ENCODE results near the gene NATD1.
"Not testable (repeated sequence)": the region's sequence is repeated elsewhere in the genome, so short reads cannot be mapped to it uniquely, and the experiment has no call there.

Gene NATD1

DNA sequence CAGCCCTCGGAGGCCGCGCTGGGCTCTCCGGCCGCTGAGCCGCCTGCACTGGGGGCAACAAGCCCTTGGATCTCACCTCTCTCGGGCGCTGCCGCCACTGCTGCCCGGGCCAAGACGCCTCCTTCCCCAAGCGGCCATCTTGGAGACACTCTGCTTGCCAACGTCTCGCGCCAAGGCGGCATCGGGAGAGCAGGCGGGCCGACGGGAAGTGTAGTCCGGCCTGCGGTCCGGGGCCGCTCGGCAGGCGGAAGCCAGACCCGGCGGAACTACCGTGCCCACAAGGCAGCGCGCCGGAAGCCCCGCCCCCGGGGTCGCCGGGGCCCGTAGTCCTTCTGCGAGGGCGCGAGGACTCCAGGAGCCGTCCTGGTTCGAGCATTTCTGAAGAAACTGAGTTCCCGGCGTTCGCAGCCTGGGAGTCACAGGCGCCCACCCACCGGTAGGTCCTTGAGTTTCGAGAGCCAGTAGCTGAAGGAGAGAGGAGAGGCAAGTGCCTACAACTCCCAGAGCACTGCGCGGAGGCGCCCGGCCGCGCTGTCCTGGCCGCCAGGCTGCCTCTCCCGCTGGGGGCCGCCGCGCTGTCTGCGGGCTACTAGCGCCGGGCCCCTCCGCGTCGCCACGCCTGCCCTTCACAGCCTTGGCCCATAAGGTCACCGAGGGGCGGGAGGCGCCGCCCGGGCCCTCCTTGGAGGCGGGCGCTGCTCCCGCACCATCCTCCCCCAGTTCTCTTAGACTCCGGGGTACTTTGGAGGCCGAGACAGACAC lies 39.0 kb downstream of the NATD1 start, which contains the start of gene TMEM11:
TSS of gene TMEM11 (minus strand) at position 147 of the 762 bp plus-strand sequence. CDS start at position 138, 9 bp downstream.
- DNase-seq = peak; percentile 87 to 89

DNA sequence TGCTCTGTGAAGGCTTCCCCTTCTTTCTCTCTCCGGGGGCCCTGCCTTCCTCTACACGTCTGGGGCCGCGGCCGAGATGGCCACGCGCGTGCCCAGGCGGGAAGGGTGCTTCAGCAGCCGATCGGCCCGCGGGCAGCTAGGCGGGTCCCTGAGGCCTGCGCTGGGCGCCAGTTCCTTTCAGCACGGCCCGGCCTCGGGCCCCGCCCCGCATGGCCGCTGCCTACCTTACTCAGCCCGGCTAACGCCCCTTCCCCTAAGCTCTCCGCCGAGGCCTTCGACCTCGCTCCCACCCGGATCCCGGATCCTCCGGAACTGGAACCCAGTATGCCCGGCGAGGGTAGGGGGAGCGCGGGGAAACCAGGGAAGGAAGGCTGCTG lies 39.6 kb downstream of the NATD1 start:
- DNase-seq = peak in 1 of 2 donors; percentile 86

DNA sequence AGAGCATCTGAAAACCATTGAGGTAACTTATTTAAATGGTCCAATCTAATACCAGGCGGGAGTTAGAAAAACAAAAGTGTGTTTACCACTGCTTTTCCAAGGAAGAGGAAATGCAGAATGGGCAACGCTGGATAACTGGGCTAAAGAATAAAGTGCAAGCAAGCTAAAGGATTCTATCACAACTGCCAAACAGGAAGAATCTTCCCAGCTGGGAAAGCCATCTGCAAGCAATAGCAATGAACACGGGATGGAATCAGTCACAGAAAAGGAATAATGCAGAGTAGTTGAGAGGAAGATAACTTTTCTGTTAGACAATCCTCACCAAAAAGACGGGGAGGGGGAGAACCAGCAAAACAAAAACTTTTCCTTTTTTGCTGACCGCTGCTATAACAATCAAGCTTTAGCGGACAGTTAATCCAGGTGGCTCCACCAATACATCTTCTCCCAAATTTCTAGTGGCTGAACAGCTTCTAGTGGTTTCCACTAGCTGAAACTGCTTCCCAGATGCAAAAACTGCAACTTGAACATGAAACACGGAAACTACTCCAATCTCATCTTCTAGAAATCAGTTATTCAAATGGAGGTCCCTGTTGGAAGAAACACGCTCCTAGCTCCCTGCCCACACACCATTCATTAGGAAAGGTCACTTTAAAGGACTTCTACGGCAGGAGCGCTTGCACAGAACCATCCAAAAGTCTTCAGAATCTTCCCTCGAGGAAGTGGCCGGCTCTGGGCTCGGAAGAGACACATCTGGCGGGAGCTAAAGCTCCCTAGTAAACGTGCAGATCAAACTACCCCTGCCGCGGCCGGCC lies 40.2 kb downstream of the NATD1 start:
- no peak for DNase-seq

DNA sequence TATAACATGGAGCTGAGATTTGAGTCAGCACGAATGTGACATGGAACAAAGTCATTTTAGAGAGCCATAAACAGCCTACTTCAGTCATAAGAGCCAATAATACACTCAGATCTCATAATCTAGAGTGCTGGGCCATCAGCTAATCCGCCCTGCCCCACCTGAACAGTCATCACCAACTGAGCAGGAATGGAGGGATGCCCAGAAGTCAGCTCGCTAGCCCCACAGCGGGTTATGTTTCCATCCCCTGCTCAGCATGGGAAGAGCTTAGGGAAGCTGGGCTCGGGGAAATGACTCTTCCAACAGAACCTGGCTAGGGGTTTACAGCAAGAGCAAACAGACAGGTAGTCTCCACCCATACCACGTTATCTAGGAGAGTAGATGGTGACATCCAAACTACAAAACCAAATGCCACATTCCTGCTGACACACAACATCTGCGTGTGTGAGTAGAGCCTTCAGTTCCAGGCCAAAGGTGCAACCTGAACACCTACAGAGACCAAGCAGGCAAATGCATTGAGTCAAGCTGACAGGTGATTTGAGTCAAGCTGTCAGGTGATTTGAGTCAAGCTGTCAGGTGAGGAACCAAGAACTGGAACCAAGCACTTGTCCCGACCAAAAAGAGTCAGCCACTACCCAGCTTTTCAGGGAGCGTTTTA lies 41.3 kb downstream of the NATD1 start:
- DNase-seq = no peak

DNA sequence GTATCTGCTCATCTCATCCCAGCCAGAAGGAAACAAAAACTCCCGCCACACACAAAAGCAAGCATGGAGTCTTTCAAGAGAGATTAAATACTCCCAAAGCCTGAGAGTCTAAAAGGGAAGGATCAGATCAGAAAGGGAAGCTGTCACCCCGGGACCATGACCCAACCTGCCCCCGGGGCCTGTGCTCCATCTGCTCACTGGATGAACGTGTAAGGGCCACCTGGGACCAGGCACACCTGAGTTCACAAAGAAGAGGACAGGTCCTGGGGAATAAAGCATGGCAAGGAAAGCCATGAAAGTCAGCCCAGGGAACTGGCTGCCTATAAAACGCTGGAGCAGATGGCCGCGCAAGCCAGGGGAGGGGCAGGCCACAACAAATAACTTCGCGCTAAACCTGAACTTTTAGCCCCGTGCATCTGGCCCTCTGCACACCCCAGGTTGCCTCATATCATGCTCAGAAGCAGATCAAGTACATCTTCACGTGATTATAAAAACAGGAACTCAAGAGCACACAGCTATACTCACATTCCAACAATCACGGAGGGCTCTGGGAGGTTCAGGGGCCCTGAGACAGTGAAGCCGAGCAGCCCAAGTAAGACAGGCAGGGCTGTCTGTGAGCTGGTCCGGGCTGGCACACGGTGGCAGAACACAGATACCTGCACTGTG lies 42.7 kb downstream of the NATD1 start:
- DNase-seq = no peak

DNA sequence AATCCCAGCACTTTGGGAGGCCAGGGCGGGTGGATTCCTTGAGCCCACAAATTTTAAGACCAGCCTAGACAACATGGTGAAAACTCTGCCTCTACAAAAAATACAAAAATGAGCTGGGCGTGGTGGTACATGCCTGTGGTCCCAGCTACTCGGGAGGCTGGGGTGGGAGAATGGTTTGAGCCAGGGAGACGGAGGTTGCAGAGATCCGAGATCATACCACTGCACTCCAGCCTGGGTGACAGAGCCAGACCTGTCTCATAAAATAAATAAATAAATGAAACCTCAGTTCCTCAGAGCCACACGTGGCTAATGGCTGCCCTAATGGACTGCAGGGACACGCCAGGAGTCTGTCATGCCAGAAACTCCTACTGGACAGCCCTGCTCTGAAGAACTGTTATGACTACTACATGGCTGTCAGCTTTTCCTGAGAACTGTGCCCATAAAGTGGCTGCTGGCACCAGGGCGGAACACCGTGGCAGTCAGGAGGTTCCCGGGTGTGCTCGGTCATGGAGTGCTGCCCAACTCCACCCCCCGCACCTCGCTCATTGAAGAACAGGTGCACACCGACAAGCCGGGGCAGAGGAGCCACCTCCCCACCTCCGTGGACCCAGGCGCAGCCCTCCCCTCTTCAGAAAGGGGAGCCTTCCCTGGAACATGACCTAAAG lies 43.6 kb downstream of the NATD1 start:
- no peak for DNase-seq

DNA sequence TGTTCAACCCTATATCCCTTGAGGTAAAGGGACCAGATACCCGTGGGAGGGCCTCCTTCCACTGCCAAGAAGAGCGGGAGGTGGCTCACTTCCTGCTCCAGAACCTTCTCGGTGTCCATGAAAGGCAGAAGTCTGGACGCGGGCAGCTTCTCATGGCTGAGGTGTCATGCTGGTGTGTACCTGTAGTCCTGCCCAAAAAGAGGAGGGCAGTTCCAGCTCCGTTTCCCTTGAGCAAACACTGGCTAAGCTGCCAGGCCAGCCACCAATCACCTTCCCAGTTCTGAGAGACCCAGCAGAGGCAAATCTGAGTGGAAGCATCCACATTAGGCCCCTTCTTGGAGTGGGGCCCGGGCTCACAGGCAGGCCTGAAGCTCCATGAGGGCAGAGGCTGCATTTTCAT lies 44.9 kb downstream of the NATD1 start:
- DNase-seq = no peak

DNA sequence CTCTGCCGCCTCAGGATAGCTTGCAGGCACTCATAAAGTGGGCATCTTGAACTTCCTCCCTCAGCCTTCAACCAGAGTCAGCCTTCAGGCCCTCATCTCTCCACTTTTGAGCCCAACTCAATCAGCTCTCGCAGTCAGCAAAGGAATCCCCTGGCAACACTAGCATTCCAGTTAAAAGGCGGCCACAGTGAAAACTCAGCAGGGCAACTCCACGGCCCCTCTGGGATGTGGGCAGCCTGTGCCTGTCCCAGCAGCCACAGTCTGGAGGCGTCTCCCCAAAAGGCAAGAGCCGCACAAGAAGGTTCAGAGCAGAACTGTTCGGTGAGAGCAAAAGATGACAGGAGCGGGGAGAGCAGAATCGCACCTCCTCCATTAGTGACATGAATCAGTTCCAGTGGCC lies 48.3 kb downstream of the NATD1 start:
- no peak for DNase-seq

DNA sequence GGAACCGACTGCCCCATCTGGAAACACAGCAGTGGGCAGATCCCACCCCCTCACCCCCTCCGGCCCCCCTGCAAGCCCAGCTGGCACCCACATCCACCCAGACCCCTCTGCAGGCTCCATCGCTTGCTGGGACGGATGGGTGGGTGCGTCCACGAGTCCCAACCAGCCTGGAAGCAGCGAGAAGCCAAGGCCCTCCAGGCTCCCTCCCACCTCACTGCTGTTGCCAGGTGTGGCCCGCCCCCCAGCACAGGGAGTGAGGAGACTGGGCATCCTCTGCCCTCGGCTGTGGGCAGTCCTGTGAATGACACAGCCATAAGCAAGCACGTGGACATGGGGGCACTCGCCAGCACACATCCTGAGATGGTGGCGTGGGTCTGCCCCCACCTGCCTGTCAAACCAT lies 50.7 kb downstream of the NATD1 start:
- DNase-seq = no peak

DNA sequence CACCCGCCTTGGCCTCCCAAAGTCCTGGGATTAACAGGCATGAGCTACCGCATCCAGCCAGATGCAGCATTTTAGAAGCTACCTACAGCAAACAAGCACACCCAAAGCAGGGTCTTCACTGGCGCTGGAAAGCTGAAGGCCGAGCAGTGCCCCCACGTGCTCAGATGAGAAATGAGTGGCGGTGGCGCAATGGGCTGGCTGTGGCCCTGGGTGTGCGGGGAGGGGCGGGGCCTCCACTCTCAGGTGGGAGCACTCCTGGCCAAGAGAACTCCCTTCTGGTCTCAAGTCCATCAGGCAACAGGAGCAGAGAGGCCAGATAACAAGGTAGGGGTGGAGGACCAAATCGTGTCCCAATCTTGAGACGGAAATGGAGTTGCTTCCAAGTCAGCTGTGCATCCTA lies 51.3 kb downstream of the NATD1 start:
- DNase-seq = no peak

DNA sequence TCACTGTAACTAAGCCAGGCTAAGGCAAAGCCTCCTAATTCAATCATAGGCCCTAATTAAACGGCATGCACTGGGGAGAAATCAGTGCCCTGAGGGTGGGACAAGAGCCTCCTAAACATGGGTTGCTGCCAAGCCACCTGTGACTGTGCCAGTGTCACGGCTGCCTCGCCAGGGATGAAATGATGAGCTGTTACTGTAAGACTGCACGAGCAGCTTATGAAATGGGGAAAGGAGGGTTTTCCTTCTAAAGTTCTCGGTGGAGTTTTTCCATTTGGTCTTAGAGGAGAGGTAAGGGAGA lies 52.0 kb downstream of the NATD1 start:
- no peak for DNase-seq

DNA sequence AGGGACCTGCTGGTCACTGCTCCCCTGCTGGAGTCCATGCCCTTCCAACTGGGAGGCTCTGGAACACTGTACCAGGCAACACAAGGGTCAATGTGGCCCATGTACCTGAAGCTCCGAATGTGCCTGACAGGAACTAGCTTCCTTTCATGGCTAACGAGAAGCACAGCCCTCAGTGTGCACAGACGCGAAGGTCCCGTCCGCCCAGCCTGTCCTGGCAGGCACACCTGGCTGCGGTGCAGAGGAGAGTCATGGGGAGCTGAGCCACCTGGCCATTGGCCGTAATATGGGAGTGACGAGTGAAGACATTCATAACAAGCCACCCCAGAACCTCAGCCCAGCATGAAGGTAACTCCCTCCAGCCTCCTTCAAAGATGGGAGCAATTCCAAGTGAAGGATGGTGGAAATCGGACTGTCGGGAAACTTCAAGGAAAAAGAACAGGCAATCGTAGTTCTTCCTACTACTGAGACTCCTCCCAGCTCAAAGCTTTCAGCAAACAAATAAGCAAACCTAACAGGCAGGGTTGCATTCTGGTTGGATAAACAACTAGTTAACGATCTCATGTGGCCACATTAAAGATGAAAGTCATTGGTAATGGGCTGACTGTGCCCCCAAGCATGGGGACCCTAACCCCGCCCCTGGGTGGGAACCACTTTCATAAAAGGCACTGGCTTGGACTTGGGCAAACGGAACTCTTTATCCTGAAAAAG lies 52.5 kb downstream of the NATD1 start:
- DNase-seq = no peak

DNA sequence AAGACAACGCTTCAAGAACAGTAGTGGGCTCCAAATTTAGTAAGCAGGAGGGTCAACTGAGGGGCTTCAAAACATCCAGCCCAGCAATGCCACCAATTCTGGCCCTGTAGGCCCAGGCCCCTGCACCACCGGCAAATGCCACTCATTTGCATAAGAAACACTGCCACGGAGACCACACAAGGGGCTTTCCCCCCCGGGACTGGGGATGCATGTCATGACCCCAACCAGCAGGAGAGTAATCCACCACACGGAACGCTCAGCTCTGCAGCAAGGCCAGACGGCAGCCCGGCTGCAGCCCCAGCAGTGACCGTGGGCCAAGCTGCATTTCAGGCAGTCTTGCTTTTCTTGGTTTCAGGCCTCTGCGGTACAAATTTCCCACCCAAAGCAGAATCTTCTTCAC lies 53.4 kb downstream of the NATD1 start:
- no peak for DNase-seq

DNA sequence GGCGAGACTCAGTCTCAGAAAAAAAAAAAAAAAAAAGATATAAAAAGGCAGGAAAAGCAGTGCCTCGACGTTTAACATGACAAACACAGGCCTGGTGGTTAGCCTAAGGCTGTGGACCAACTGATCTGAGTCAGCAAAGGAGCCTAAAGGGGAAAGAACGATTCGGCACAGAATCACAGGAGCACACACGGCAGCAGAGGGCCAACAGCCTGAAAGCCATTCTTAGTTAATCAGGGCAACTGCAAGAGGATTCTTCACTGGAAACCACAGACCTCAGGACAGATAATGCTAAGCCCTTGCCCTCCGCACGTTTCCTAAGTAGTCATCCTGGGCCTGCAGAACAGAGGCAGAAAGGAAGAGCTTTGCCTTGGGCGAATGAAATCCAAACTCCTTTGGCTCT lies 53.9 kb downstream of the NATD1 start:
- DNase-seq = no peak

DNA sequence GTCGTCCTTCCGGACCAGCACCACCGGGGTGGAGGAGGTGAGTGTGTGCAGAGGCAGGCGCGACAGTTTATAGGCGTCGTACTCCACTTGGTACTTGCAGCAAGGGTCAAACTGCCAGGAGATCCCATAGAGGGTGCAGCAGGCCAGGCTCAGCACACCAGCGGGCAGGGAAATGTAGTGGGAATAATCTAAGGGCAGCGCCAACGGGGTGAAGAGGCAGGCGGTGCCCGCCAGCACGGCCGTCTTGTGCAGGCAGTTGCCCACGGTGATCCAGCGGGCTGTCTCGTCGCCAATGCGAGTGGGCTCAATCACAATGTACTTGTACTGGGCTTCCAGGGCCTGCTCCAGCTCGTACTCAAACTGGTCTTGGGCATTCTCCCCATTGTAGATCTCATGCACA lies 54.8 kb downstream of the NATD1 start:
- no peak for DNase-seq

DNA sequence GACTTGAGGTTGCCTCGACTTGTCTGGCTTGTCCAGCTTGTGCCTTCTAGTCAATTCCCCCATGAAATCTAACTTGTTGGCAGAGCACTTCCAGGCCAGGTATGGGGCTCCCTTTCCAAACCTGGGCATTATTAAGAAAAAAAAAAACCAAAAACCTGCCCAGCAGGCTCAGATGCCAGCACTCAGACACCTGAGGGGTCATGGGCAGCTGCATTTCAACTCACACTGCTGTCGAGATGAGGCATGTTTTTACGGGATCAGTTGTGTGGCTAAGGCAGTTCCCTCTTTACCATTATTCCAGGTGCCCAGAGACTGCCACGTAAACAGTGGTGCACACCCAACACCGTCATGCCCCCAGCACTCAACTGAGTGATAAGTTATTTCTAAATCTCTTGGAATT lies 57.1 kb downstream of the NATD1 start:
- DNase-seq = no peak

DNA sequence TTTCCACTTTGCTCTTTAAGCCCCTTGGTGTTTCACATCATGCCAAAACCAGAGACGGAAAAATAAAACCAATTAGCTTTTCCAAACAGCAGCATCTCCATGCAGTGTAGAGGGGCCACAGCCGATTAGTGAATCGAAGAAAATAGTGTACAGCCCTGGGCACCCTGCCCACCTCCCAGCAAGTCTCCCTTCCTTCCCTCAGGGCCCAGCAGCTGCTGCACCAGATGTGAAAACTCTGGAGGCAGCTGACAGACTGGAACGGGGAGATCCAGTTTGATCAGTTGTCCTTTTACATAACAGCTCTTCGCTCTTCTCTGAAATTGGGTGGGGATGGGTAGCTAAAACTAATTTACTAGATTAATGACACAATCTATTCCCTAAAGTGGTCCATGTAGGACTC lies 58.5 kb downstream of the NATD1 start:
- DNase-seq = no peak

DNA sequence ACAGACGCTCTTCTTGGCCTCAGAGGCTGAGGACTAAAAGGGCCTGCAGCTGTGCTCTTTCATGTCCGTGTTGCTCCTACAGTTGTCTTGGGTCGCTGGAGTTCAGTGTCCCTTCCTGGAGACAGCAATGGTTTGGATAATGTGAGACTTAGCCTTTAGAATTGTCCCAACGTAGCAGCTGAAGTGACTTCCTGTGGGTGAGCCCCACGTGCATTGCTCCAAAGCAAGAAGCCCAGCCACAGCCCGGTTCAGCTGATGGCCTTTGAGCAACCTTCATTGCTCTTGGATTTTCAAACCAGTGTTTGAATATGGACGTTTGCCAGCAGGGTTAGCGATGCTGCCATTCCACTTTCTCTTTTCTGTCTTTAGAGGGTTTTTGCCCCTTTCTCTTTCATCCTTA lies 59.0 kb downstream of the NATD1 start:
- no peak for DNase-seq

DNA sequence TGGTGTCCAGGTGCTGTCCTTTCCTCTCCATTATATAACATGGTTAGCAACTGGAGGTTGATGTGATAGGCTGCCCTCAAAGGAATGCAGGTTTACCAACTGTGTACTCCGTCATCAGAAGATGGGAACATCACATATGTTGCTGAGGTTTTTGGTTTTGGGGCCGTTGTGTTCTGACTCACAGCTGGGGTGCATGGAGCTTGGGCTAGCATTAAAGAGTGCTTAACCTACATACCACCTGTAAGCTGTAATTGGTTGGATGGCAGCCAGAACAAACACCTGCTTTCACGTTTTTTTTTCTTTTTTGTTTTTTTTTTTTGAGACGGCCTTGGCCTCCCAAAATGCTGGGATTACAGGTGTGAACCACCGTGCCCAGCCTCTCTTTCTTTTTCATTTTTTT lies 60.2 kb downstream of the NATD1 start:
- no peak for DNase-seq

DNA sequence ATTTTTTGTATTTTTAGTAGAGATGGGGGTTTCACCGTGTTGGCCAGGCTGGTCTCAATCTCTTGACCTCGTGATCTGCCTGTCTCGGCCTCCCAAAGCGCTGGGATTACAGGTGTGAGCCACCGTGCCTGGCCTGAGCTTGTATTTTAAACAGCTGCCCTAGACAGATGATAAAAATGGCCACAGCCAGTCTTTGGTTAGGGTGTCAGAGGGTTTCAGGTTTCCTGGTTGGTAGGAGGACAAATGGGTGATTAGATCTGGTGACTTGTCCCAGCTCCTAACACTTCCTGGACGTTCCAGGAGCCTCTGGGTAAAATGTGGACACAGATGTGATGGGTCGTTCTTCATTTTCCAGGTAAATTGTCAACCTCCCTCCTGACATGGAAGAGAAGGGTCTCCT lies 60.8 kb downstream of the NATD1 start:
- not testable (repeated sequence) for DNase-seq

DNA sequence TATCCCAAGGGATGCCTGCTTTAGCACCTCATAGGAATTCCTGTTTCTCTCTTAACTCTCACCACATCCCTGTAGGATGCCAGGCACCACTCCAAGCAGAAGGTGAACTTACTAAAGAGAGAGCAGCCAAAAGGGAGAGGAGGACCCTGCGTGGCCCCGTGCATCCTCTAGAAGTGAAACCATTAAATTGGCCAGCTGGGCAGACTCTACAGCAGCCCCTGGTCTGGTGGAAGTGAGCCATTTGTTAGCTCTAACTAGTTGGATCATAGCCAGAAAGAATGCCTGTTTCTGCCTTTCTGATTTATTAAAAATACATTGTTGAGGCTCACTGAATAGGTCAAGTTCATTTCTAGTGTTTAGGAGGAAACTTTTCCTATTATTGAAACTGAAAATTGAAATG lies 61.5 kb downstream of the NATD1 start:
- DNase-seq = no peak

DNA sequence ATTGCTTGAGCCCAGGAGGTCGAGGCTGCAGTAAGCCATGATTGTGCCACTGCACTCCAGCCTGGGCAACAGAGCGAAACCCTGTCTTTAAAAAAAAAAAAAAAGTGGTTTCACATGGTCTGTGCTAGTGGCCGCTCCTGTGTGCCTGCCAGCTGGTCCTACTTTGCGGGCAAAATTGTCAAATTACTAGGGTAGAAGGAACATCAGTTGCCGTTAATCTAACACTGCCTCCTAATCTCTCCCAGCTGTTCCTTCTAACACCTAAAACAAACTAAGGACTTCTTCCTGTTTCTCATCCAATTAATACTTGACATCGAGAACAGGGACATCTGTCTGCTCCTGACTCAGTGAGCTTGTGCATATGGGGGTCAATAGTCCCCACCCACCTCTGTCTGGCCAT lies 63.1 kb downstream of the NATD1 start:
- no peak for DNase-seq
